GM12878 (cell line): ENCODE results near the gene MAST3. TPM values are rescaled to one million over a fixed set of nuclear protein-coding genes. Genes with fewer than 3 reads are reported as not detected.

Source experiments
- ATF7 ChIP-seq: fragments of 450-650 bp; IDR thresholded peaks from 2 replicates; pipeline ENCODE4 v1.6.1; 2016; ENCODE audit warnings: low read depth, mild to moderate bottlenecking
- BACH1 ChIP-seq: fragments of 450-650 bp; IDR thresholded peaks from 2 replicates; pipeline ENCODE4 v1.6.1; 2017; ENCODE audit warnings: mild to moderate bottlenecking, borderline replicate concordance
- BHLHE40 ChIP-seq, 2 experiments: fragments of 450-650 bp in 1 of 2; IDR thresholded peaks; 2 replicates each; pipeline ENCODE4 v1.6.1; 2011 to 2017; ENCODE audit warnings: low read depth in 2 of 2, borderline replicate concordance in 1 of 2, improper control_type of control experiment in 1 of 2, low read length in 1 of 2, mild to moderate bottlenecking in 1 of 2
- CREM ChIP-seq: IDR thresholded peaks from 2 replicates; pipeline ENCODE4 v1.6.1; 2014; ENCODE audit warnings: antibody characterized with exemption, low read depth
- DPF2 ChIP-seq: fragments of 450-650 bp; IDR thresholded peaks from 2 replicates; pipeline ENCODE4 v1.6.1; 2017; ENCODE audit warnings: mild to moderate bottlenecking
- EED ChIP-seq: sonication (generic); IDR thresholded peaks from 2 replicates; pipeline ENCODE4 v1.6.1; 2016; ENCODE audit warnings: antibody characterized with exemption, low read depth
- ELK1 ChIP-seq: IDR thresholded peaks from 2 replicates; pipeline ENCODE4 v1.6.1; 2012; ENCODE audit warnings: low read depth, low read length, improper control_type of control experiment
- GATAD2B ChIP-seq: fragments of 450-650 bp; conservative IDR thresholded peaks from 2 replicates; pipeline ENCODE4 v1.6.1; 2017; ENCODE audit warnings: low read depth, mild to moderate bottlenecking, moderate library complexity
- JUND ChIP-seq: IDR thresholded peaks from 2 replicates; pipeline ENCODE4 v1.6.1; 2012; ENCODE audit warnings: low read depth, mild to moderate bottlenecking, low read length, improper control_type of control experiment, moderate library complexity
- KAT2A ChIP-seq: conservative IDR thresholded peaks from 2 replicates; pipeline ENCODE4 v1.6.1; 2011; ENCODE audit warnings: low read depth, low read length; ENCODE audit not compliant: control insufficient read depth
- MAX ChIP-seq: IDR thresholded peaks from 2 replicates; pipeline ENCODE4 v1.6.1; 2012; ENCODE audit warnings: low read depth, low read length, improper control_type of control experiment
- MEF2B ChIP-seq: fragments of 450-650 bp; IDR thresholded peaks from 2 replicates; pipeline ENCODE4 v1.6.1; 2018; ENCODE audit warnings: mild to moderate bottlenecking, moderate library complexity; ENCODE audit not compliant: partially characterized antibody, poor library complexity, severe bottlenecking
- MTA3 ChIP-seq: IDR thresholded peaks from 2 replicates; pipeline ENCODE4 v1.6.1; 2012; ENCODE audit warnings: low read length, inconsistent platforms, borderline replicate concordance
- MXI1 ChIP-seq: fragments of 150-350 bp; IDR thresholded peaks from 2 replicates; pipeline ENCODE4 v1.6.1; 2011; ENCODE audit warnings: low read depth, mild to moderate bottlenecking, inconsistent platforms, low read length, improper control_type of control experiment
- NBN ChIP-seq: fragments of 450-650 bp; IDR thresholded peaks from 2 replicates; pipeline ENCODE4 v1.6.1; 2016
- NFYA ChIP-seq: IDR thresholded peaks from 2 replicates; pipeline ENCODE4 v1.6.1; 2011; ENCODE audit warnings: low read depth, mild to moderate bottlenecking, low read length, improper control_type of control experiment, borderline replicate concordance
- NFYB ChIP-seq: IDR thresholded peaks from 2 replicates; pipeline ENCODE4 v1.6.1; 2011; ENCODE audit warnings: low read depth, mild to moderate bottlenecking, low read length, improper control_type of control experiment, moderate library complexity; ENCODE audit not compliant: insufficient read depth
- NKRF ChIP-seq: fragments of 450-650 bp; conservative IDR thresholded peaks from 2 replicates; pipeline ENCODE4 v1.6.1; 2017; ENCODE audit warnings: mild to moderate bottlenecking, moderate library complexity
- NRF1 ChIP-seq: conservative IDR thresholded peaks from 2 replicates; pipeline ENCODE4 v1.6.1; 2011; ENCODE audit warnings: mild to moderate bottlenecking, low read depth, low read length, improper control_type of control experiment
- RELB ChIP-seq: fragments of 450-650 bp; IDR thresholded peaks from 2 replicates; pipeline ENCODE4 v1.6.1; 2017; ENCODE audit warnings: low read depth, mild to moderate bottlenecking, moderate library complexity
- SIX5 ChIP-seq: IDR thresholded peaks from 2 replicates; pipeline ENCODE4 v1.6.1; 2011; ENCODE audit warnings: mild to moderate bottlenecking, low read depth, low read length, moderate library complexity; ENCODE audit not compliant: severe bottlenecking
- TCF3 ChIP-seq: IDR thresholded peaks from 2 replicates; pipeline ENCODE4 v1.6.1; 2012; ENCODE audit warnings: low read depth, mild to moderate bottlenecking, low read length, borderline replicate concordance; ENCODE audit not compliant: insufficient read depth
- USF1 ChIP-seq: IDR thresholded peaks from 2 replicates; pipeline ENCODE4 v1.6.1; 2011; ENCODE audit warnings: borderline replicate concordance, low read depth, mild to moderate bottlenecking, moderate library complexity, mixed read lengths, low read length; ENCODE audit not compliant: insufficient read depth; ENCODE audit errors: extremely low read length
- YY1 ChIP-seq: IDR thresholded peaks from 2 replicates; pipeline ENCODE4 v1.6.1; 2011; ENCODE audit warnings: low read depth, mild to moderate bottlenecking, low read length
- ZNF622 ChIP-seq: fragments of 450-650 bp; IDR thresholded peaks from 2 replicates; pipeline ENCODE4 v1.6.1; 2017; ENCODE audit warnings: mild to moderate bottlenecking, inconsistent platforms
- polyA plus RNA-seq, 11 experiments: library from polyadenylated mRNA; depleted of rRNA in 4 of 11; unstranded in 6 of 11; stranded (reverse) in 5 of 11; fragments of >200 nt; fragmentation: Nextera tagmentation in 4 of 11; fragmentation: Illumina TruSeq in 1 of 11; extraction: Ambion mirVana in 4 of 11; extraction: Trizol in 1 of 11; gene quantifications; 1 replicate in 1 of 11; 2 replicates in 10 of 11; pipeline versions ENCODE4 v1.2.1 to v1.2.3, GENCODE V29; 2011 to 2016; ENCODE audit warnings: inconsistent platforms in 2 of 11, missing spikeins in 2 of 11, low read depth in 1 of 11
- total RNA-seq, 4 experiments: library from RNA; depleted of rRNA in 3 of 4; stranded (reverse); fragments of >200 nt in 3 of 4; fragmentation: Illumina TruSeq in 1 of 4; extraction: Trizol in 1 of 4; gene quantifications; 2 replicates each; pipeline versions ENCODE4 v1.2.1 to v1.2.3, GENCODE V29; 2013 to 2021

Gene MAST3
- total and polyA plus RNA-seq, 10 of the 15 experiments (the other 5 are each of a cell fraction or from before 2014, with no cell fraction given), result 3.0 to 22.2 (median 7.5) TPM

GRCh38 chr19:18171605-18172327 is 74.2 kb downstream of the MAST3 start (continued):
- TF ChIP-seq NKRF (no peak), SIX5 (no peak), ELK1 (no peak), GATAD2B (no peak), RELB (no peak), KAT2A (no peak), DPF2 (no peak), BACH1 (peak; percentile 51), JUND (no peak), MEF2B (no peak), NBN (peak; percentile 80; the same call in 1 of the 2 replicates), MAX (peak; percentile 21; the same call in 1 of the 2 replicates), MTA3 (no peak), MXI1 (no peak), YY1 (no peak), EED (no peak), USF1 (no peak), ATF7 (peak; percentile 72; the same call in 1 of the 2 replicates), BHLHE40 (IDR thresholded peaks at IDR 0.05; ENCODE audit: borderline replicate concordance in 1 of 2, low read depth in 2 of 2, low read length in 1 of 2) (0 out of 4 replicates have a peak, but pooled peaks of 1 of the 2 experiments have one; percentile 6), NFYB (no peak), ZNF622 (no peak), NRF1 (no peak), TCF3 (no peak), CREM (peak; percentile 50; the same call in 1 of the 2 replicates), NFYA (no peak)
